Peyer's patch (tissue), 4 donors: Measurements from ENCODE around the gene DLX4. TPM values are rescaled to one million over a fixed set of nuclear protein-coding genes. Genes with fewer than 3 reads are reported as not detected.

Experiments used
- DNase-seq, 3 donors: peaks; one replicate each; pipeline ENCODE4 v3.0.0-alpha.2; 2017 to 2019
- H3K27ac ChIP-seq, 4 donors: fragments of 200-600 bp; sonication (generic); one replicate each; pipeline ENCODE4 v1.5.1; 2016 to 2019
- H3K27me3 ChIP-seq, 2 donors: fragments of 200-600 bp; sonication (generic); one replicate each; pipeline ENCODE4 v1.5.1; 2019
- H3K36me3 ChIP-seq, 3 donors: fragments of 200-600 bp; sonication (generic); one replicate each; pipeline ENCODE4 v1.5.1; 2016 to 2019
- H3K4me1 ChIP-seq, 4 donors: fragments of 200-600 bp; sonication (generic); one replicate each; pipeline ENCODE4 v1.5.1; 2016 to 2019
- H3K4me3 ChIP-seq, 4 donors: fragments of 200-600 bp; sonication (generic); 1 replicate in 3 of 4; 2 replicates in 1 of 4; pipeline ENCODE4 v1.5.1; 2016 to 2019; ENCODE audit warnings: mild to moderate bottlenecking in 1 of 4
- H3K9me3 ChIP-seq, 4 donors: fragments of 200-600 bp; sonication (generic); one replicate each; pipeline ENCODE4 v1.5.1; 2016 to 2019; ENCODE audit warnings: mild to moderate bottlenecking in 1 of 4
- POLR2A ChIP-seq, 2 donors: fragments of 450-650 bp; IDR thresholded peaks; one replicate each; pipeline ENCODE4 v1.5.1; 2017; ENCODE audit warnings: antibody characterized with exemption in 2 of 2, mild to moderate bottlenecking in 2 of 2, moderate library complexity in 2 of 2
- total RNA-seq, 4 donors: library from RNA; depleted of rRNA; stranded (reverse); fragments of >200 nt; gene quantifications; one replicate each; pipeline ENCODE4 v1.1.0, GENCODE V29; 2016
- TF ChIP-seq, protein P1 (sequence below), 6 experiments: fragments of 450-650 bp in 4 of 6; fragments of 200-600 bp in 2 of 6; sonication (generic) in 1 of 6; IDR thresholded peaks; one replicate each; pipeline ENCODE4 v1.5.1; 2017 to 2019; ENCODE audit warnings: antibody characterized with exemption in 6 of 6, mild to moderate bottlenecking in 3 of 6, moderate library complexity in 1 of 6

The DLX4 gene
- total RNA-seq, 4 donors from 2014 or later = not detected

DNA sequence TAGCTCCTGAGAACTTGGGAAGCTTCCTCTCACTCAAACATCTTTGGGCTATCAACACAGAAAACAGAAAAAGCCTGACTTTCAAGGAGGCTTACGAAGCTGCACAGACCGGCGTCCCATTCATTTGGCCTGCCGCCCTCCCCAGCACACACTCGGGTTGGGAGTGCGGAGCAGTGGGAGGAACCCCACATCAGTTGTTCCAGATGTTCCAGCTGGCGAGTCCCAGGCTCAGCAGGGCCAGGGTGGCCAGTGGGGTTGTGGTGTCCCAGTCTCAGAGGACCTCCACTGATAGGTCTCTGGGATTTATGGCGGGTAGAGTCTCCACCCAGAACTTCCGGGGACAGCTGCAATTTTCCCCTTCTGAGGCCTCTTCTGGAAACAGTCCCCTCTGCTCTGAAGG is 43.1 kb upstream of the DLX4 start:
- Histone ChIP-seq H3K4me1 (no peaks in the 10 kb centered on the region), H3K27me3 (no peaks in the 10 kb centered on the region), H3K36me3 (no peaks in the 10 kb centered on the region), H3K4me3 (no peak overlapping the region), H3K27ac (no peak overlapping the region), H3K9me3 (no peaks in the 10 kb centered on the region)
- no peak for DNase-seq
- no peak for TF ChIP-seq POLR2A (IDR thresholded peaks at IDR 0.05)
- TF ChIP-seq, protein P1, sequence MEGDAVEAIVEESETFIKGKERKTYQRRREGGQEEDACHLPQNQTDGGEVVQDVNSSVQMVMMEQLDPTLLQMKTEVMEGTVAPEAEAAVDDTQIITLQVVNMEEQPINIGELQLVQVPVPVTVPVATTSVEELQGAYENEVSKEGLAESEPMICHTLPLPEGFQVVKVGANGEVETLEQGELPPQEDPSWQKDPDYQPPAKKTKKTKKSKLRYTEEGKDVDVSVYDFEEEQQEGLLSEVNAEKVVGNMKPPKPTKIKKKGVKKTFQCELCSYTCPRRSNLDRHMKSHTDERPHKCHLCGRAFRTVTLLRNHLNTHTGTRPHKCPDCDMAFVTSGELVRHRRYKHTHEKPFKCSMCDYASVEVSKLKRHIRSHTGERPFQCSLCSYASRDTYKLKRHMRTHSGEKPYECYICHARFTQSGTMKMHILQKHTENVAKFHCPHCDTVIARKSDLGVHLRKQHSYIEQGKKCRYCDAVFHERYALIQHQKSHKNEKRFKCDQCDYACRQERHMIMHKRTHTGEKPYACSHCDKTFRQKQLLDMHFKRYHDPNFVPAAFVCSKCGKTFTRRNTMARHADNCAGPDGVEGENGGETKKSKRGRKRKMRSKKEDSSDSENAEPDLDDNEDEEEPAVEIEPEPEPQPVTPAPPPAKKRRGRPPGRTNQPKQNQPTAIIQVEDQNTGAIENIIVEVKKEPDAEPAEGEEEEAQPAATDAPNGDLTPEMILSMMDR (IDR thresholded peaks at IDR 0.05) = no peak

DNA sequence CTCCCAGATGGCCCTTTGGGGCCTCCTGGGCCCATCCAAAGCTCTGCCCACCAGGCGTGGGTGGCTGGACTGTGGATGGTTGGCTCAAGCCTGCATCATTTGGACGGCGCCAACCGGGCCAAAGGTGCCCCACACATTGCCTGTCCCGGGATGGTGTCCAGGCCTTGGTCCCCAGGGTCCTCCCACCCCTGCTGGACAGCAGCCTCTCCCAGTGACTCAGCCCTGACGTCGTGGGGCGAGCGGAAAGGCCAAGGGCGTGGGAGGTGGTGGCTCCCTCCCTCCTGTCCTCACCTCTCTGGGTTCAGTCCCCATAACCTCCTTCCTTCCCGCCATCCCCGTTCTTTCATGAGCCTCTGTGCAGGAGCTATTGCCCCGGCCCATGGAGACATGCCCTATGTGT is 42.1 kb upstream of the DLX4 start:
- Histone ChIP-seq H3K4me3 (no peak overlapping the region), H3K4me1 (no peaks in the 10 kb centered on the region), H3K27ac (no peak overlapping the region), H3K9me3 (no peaks in the 10 kb centered on the region), H3K36me3 (no peaks in the 10 kb centered on the region), H3K27me3 (no peaks in the 10 kb centered on the region)
- no peak for DNase-seq
- TF ChIP-seq, protein P1 (IDR thresholded peaks at IDR 0.05) = no peak
- no peak for TF ChIP-seq POLR2A (IDR thresholded peaks at IDR 0.05)

DNA sequence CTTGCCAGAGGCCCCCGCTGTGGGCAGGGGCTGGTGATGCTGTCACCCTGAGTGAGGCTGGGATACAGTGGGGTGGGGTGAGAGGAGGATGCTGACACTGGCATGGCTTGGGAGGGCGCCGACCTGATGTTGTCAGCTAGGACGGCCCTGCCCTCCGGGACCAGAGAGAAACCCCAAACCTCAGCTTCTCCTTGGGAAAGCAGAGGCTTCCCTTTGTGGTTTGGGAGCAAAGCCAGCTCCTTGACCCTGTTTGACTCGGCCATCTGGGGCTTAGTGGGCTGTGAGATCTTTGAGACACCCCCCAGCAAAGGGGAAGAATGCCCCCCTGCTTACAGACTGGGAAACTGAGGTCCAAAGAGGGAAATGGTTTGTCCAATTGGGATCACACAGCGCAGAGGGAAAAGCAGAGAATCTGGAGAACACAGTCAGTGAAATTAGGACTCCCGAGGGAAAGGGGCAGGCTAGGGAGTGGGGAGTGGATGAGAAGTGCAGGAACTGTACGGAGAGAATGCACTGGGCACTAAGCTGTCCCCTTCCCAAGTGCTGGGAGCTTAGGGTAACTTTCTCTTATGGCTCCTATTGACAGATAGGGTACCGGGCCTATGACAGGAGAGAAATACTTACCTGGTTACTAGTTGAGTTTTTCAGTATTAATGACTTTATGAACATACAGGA is 40.7 kb upstream of the DLX4 start:
- no peaks in the 10 kb centered on the region for H3K9me3 ChIP-seq
- H3K4me3 ChIP-seq = no peak overlapping the region
- no peaks in the 10 kb centered on the region for H3K36me3 ChIP-seq
- no peaks in the 10 kb centered on the region for H3K27me3 ChIP-seq
- no peak for DNase-seq
- H3K27ac ChIP-seq = no peak overlapping the region
- TF ChIP-seq POLR2A (IDR thresholded peaks at IDR 0.05) = no peak
- TF ChIP-seq, protein P1 (IDR thresholded peaks at IDR 0.05) = no peak
- no peaks in the 10 kb centered on the region for H3K4me1 ChIP-seq

DNA sequence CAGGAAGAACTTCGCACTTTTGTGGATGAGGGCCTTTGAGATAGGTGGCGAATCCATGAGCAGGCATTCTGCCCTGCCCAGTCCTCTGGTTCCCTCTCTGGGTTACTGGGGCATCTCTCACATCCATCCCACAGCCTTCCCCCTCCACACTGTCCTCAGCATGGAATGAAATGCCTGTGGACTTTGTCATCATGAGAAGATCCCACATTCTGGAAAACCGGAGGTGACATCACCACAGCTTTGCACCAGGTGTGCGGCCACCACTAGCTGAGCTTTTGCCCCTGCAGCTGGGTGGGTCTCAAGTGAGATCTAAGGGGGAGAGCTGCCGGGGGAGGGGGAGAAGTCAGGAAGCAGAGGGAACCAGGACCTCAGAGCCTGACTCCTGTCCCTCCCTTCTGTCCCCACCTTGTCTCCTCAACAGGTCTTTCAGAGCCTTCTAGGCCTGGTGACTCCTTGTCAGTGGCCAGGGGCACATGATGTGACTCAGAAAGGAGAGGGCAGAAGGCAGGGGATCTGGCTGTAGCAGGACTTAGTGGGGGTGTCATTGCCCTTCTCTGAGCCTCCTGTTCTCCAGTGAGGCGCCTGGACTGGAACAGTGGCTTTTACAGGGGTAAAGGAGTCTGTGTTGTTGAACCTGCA is 40.0 kb upstream of the DLX4 start:
- TF ChIP-seq, protein P1 (IDR thresholded peaks at IDR 0.05) = no peak
- no peak for TF ChIP-seq POLR2A (IDR thresholded peaks at IDR 0.05)
- H3K9me3 ChIP-seq = no peaks in the 10 kb centered on the region
- no peaks in the 10 kb centered on the region for H3K27me3 ChIP-seq
- no peak overlapping the region for H3K27ac ChIP-seq
- no peak for DNase-seq
- H3K4me3 ChIP-seq = no peak overlapping the region
- H3K4me1 ChIP-seq = no peaks in the 10 kb centered on the region
- H3K36me3 ChIP-seq = no peaks in the 10 kb centered on the region

DNA sequence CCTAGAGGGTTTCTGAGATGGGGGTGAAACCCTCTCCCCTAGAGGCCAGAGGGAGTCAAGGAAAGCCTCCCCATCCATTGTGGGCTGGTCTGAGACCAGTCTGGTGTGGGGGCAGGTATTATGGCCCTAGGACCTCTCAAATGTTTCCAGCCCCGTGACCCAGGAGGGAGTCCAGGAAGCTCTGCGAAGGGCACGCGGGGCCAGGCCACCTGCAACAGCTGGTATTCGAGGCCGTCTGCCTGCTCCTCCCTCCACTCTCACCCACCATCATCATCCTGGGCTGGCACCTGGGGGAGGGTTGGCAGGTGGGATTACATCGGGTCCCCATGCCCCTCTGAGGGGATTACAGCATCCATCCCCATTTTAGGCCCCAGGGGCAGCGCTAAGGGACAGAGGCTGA is 38.1 kb upstream of the DLX4 start:
- Histone ChIP-seq H3K9me3 (no peaks in the 10 kb centered on the region), H3K4me1 (no peaks in the 10 kb centered on the region), H3K4me3 (no peak overlapping the region), H3K36me3 (no peaks in the 10 kb centered on the region), H3K27ac (no peak overlapping the region), H3K27me3 (no peaks in the 10 kb centered on the region)
- no peak for DNase-seq
- TF ChIP-seq POLR2A (IDR thresholded peaks at IDR 0.05) = no peak
- TF ChIP-seq, protein P1 (IDR thresholded peaks at IDR 0.05) = no peak
